ENCODE measurements around the gene AQP9. TPM values are rescaled to one million over a fixed set of nuclear protein-coding genes. Genes with fewer than 3 reads are reported as not detected.

Gene AQP9
- total RNA-seq, 2 donors from 2014 or later: 0.26 to 1.6 TPM

- intact Hi-C loops (cut with DNase I): no loop called here
- no peak for ATAC-seq
- H3K9me3 ChIP-seq: no peaks in the 10 kb centered on the region
- WGBS, 2 donors: 74 to 79% methylated on average over 1 of the region's 1 CpG
- no peak overlapping the region for H3K27ac ChIP-seq
- no peak for DNase-seq
- H3K36me3 ChIP-seq (replicated peaks in 1 of 2; ENCODE audit: insufficient read depth in 1 of 2, low read depth in 2 of 2): no peaks in the 10 kb centered on the region
- no peaks in the 10 kb centered on the region for H3K27me3 ChIP-seq
- no peaks in the 10 kb centered on the region for H3K4me1 ChIP-seq
- no peak overlapping the region for H3K4me3 ChIP-seq
- TF ChIP-seq POLR2A (IDR thresholded peaks at IDR 0.05): no peak
- no peak for TF ChIP-seq CTCF (IDR thresholded peaks at IDR 0.05)
Observed at GRCh38 chr15:58161436-58161930, 23.3 kb downstream of the AQP9 start.

- intact Hi-C loops (cut with DNase I): no loop called here
- WGBS, 2 donors: 61 to 62% methylated on average over 4 of the region's 4 CpGs
- Histone ChIP-seq H3K4me1 (no peaks in the 10 kb centered on the region), H3K27ac (no peak overlapping the region), H3K36me3 (replicated peaks in 1 of 2; ENCODE audit: insufficient read depth in 1 of 2, low read depth in 2 of 2) (no peaks in the 10 kb centered on the region), H3K27me3 (no peaks in the 10 kb centered on the region), H3K4me3 (no peak overlapping the region), H3K9me3 (no peaks in the 10 kb centered on the region)
- DNase-seq (no peak), ATAC-seq (no peak)
- TF ChIP-seq CTCF (IDR thresholded peaks at IDR 0.05) (no peak), POLR2A (IDR thresholded peaks at IDR 0.05) (no peak)
Observed at GRCh38 chr15:58163985-58164384, 25.8 kb downstream of the AQP9 start.

GRCh38 chr15:58164926-58165325, 26.7 kb downstream of the AQP9 start:
- Histone ChIP-seq H3K27me3 (no peaks in the 10 kb centered on the region), H3K9me3 (no peaks in the 10 kb centered on the region), H3K36me3 (replicated peaks in 1 of 2; ENCODE audit: insufficient read depth in 1 of 2, low read depth in 2 of 2) (no peaks in the 10 kb centered on the region), H3K4me1 (no peaks in the 10 kb centered on the region), H3K27ac (no peak overlapping the region), H3K4me3 (no peak overlapping the region)
- TF ChIP-seq CTCF (IDR thresholded peaks at IDR 0.05): no peak
- TF ChIP-seq POLR2A (IDR thresholded peaks at IDR 0.05): no peak
- ATAC-seq (no peak), DNase-seq (no peak)
- WGBS, 2 donors: 87 to 93% methylated on average over 1 of the region's 1 CpG
- intact Hi-C loops (cut with DNase I): no loop called here

- Histone ChIP-seq H3K36me3 (replicated peaks in 1 of 2; ENCODE audit: insufficient read depth in 1 of 2, low read depth in 2 of 2) (no peaks in the 10 kb centered on the region), H3K27me3 (no peaks in the 10 kb centered on the region), H3K27ac (no peak overlapping the region), H3K9me3 (no peaks in the 10 kb centered on the region), H3K4me3 (no peak overlapping the region), H3K4me1 (no peaks in the 10 kb centered on the region)
- no peak for ATAC-seq
- no peak for TF ChIP-seq POLR2A (IDR thresholded peaks at IDR 0.05)
- no peak for TF ChIP-seq CTCF (IDR thresholded peaks at IDR 0.05)
- peak; percentile 37 to 80 (median 62) for DNase-seq
- intact Hi-C loops (cut with DNase I): no loop called here
Observed at GRCh38 chr15:58165661-58166060, 27.5 kb downstream of the AQP9 start.

- H3K36me3 ChIP-seq (replicated peaks in 1 of 2; ENCODE audit: insufficient read depth in 1 of 2, low read depth in 2 of 2): no peaks in the 10 kb centered on the region
- intact Hi-C loops (cut with DNase I): no loop called here
- H3K4me1 ChIP-seq: no peaks in the 10 kb centered on the region
- 59 to 68% methylated on average over 3 of the region's 3 CpGs for WGBS, 2 donors
- DNase-seq (no peak), ATAC-seq (no peak)
- TF ChIP-seq CTCF (IDR thresholded peaks at IDR 0.05): no peak
- no peak for TF ChIP-seq POLR2A (IDR thresholded peaks at IDR 0.05)
- no peak overlapping the region for H3K4me3 ChIP-seq
- H3K27me3 ChIP-seq: no peaks in the 10 kb centered on the region
- no peak overlapping the region for H3K27ac ChIP-seq
- no peaks in the 10 kb centered on the region for H3K9me3 ChIP-seq
Observed at GRCh38 chr15:58167095-58167691, 29.0 kb downstream of the AQP9 start.

Measured in body of pancreas (tissue), 4 donors.